ENCODE measurements around the gene ANKRD33. TPM values are rescaled to one million over a fixed set of nuclear protein-coding genes. Genes with fewer than 3 reads are reported as not detected.

Gene ANKRD33
- total RNA-seq, 1 donor from 2014 or later, result not detected

DNA sequence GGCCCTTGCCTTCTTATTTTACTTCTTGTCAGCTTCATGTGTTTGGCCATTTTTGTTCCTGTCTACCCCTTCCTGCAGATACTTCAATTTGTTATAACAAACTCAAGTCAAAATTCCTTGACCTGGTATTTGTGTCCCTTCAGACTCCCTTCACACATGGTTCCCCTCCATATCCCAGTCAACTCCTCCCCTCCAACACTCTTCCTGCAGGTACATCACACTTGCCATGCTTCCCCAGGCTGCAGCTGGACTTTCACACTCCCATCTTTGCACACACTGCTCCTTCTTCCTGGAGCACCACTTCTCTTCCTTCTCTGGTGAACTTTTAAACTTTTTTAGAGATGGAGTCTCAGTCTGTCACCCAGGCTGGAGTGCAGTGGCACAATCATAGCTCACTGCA lies 20.5 kb upstream of the ANKRD33 start:
- intact Hi-C loops (cut with micrococcal nuclease), result no loop called here
- DNase-seq, result no peak
- peaks cover 77% of the 10 kb centered on the region for H3K27me3 ChIP-seq (ENCODE audit: low read depth)
- H3K36me3 ChIP-seq, result no peaks in the 10 kb centered on the region
- TF ChIP-seq, protein P1, sequence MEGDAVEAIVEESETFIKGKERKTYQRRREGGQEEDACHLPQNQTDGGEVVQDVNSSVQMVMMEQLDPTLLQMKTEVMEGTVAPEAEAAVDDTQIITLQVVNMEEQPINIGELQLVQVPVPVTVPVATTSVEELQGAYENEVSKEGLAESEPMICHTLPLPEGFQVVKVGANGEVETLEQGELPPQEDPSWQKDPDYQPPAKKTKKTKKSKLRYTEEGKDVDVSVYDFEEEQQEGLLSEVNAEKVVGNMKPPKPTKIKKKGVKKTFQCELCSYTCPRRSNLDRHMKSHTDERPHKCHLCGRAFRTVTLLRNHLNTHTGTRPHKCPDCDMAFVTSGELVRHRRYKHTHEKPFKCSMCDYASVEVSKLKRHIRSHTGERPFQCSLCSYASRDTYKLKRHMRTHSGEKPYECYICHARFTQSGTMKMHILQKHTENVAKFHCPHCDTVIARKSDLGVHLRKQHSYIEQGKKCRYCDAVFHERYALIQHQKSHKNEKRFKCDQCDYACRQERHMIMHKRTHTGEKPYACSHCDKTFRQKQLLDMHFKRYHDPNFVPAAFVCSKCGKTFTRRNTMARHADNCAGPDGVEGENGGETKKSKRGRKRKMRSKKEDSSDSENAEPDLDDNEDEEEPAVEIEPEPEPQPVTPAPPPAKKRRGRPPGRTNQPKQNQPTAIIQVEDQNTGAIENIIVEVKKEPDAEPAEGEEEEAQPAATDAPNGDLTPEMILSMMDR (IDR thresholded peaks at IDR 0.05; ENCODE audit: borderline replicate concordance), result no peak
- no peak overlapping the region for H3K4me3 ChIP-seq
- H3K4me1 ChIP-seq, result peaks cover 29% of the 10 kb centered on the region
- H3K9me3 ChIP-seq (replicated peaks), result no peaks in the 10 kb centered on the region
- no peak overlapping the region for H3K27ac ChIP-seq (replicated peaks)

DNA sequence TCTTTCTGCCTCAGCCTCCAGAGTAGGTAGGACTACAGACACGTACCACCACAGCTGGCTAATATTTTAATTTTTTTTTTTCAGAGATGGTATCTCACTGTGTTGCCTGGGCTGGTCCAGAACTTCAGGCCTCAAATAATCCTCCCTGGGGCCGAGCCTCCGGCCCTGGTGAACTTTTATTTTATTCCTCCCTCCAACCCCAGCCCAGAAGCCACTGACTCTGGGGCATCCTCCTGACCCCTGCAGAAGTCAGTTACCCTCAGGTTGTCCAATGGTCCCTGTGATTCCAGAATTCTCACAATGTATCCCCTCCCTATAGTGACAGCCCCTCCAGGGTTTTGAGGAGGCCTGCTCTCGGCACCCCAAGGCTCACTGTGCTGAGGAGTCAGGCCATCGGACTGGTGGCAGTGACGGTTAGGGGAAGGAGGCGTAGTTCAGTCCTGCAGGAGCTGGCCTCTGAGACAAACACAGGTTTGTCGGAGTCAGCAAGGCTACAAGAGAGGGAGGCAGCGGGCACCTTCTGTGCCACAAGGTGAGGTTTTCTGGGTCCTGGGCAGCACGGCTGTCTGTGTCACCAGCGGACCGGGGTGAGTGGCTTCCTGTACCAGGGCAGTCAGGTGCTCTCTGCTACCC lies 20.0 kb upstream of the ANKRD33 start:
- H3K4me3 ChIP-seq, result no peak overlapping the region
- intact Hi-C loops (cut with micrococcal nuclease), result no loop called here
- H3K4me1 ChIP-seq, result peaks cover 29% of the 10 kb centered on the region
- TF ChIP-seq, protein P1 (IDR thresholded peaks at IDR 0.05; ENCODE audit: borderline replicate concordance), result no peak
- H3K9me3 ChIP-seq (replicated peaks), result no peaks in the 10 kb centered on the region
- H3K36me3 ChIP-seq, result no peaks in the 10 kb centered on the region
- no peak overlapping the region for H3K27ac ChIP-seq (replicated peaks)
- H3K27me3 ChIP-seq (ENCODE audit: low read depth), result peaks cover 72% of the 10 kb centered on the region
- no peak for DNase-seq

DNA sequence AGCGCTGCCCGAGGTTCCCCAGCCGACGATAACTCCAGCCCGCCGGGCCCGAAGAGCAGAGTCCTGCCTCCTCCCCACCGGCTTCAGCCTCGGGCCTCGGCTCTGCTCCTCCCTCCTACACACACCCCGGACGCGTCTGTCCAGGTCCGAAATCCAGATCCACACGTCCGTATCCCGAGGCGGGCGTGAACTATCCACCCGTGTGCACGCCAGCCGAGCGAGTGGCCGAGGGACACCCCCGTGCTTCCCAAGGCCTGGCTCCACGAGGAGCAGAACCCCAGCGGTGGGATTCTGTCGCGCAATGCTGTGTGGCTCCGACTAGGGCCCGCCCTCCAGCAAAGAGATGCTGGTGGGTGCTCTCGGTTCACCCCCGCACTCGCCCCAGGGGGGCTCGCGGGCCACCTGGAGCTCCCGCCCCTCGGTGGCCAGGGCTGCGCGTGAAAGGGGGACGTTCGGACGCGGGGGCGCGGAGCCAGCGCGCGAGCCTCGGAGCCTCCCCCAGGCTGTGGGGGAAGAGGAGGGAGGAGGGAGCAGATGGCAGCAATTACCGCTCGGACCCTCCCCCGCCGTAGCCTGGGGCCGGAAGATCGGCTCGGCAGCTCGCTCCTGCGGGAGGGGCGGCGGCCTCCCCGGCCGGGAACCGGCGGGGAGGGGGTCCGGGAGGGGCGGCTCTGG lies 18.9 kb upstream of the ANKRD33 start:
- H3K4me3 ChIP-seq, result peak overlapping the region; percentile 67
- no peak overlapping the region for H3K27ac ChIP-seq (replicated peaks)
- H3K4me1 ChIP-seq, result peaks cover 23% of the 10 kb centered on the region
- TF ChIP-seq, protein P1 (IDR thresholded peaks at IDR 0.05; ENCODE audit: borderline replicate concordance), result no peak
- peaks cover 61% of the 10 kb centered on the region for H3K27me3 ChIP-seq (ENCODE audit: low read depth)
- intact Hi-C loops (cut with micrococcal nuclease), result no loop called here
- DNase-seq, result no peak
- H3K9me3 ChIP-seq (replicated peaks), result no peaks in the 10 kb centered on the region
- H3K36me3 ChIP-seq, result no peaks in the 10 kb centered on the region

DNA sequence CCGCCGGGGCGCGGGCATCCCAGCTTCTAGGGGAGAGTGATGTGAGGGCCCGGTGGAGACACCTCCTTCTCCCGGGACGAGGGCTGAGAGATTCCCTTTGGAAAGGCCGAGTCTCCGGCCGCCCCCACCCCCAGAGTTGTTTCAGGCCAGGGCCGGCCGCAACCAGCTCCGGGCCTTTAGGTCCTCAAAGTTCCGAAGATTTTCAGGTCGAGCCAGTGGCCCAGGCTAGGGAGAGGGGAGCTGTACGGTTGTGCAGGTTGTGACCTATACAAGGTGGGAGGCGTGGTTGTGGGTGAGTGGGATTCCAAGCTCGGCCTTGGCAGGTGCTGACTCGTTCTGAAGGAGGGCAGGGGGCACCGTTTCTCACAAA lies 18.4 kb upstream of the ANKRD33 start:
- TF ChIP-seq, protein P1 (IDR thresholded peaks at IDR 0.05; ENCODE audit: borderline replicate concordance), result no peak
- intact Hi-C loops (cut with micrococcal nuclease), result no loop called here

DNA sequence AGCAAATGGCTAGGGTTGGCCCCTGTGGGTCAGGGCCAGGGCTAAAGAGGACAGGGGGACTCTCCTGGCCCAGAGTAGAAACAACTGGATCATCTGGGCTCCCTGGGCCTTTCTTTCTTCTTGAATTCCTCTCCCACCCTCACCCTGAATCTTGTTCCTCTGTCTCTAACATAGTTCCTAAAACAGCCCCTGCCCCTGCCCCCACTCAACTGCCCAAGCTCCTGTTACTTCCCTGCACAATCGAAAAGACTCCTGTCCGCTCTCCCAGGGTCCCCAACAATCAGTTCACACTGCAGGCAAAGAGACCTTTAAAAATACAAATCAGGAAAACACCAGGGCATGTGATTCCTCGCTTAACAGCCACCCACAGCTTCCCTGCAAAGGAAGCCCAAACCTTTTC lies 18.0 kb upstream of the ANKRD33 start:
- Histone ChIP-seq H3K9me3 (replicated peaks) (no peaks in the 10 kb centered on the region), H3K27me3 (ENCODE audit: low read depth) (peaks cover 52% of the 10 kb centered on the region), H3K4me3 (peak overlapping the region; percentile 67), H3K36me3 (no peaks in the 10 kb centered on the region), H3K4me1 (peaks cover 13% of the 10 kb centered on the region), H3K27ac (replicated peaks) (no peak overlapping the region)
- TF ChIP-seq, protein P1 (IDR thresholded peaks at IDR 0.05; ENCODE audit: borderline replicate concordance), result no peak
- DNase-seq, result no peak
- intact Hi-C loops (cut with micrococcal nuclease), result no loop called here

More for the DNA sequence above, 18.4 kb upstream of the ANKRD33 start:
- H3K27me3 ChIP-seq (ENCODE audit: low read depth), result peaks cover 56% of the 10 kb centered on the region
- DNase-seq, result no peak
- H3K4me1 ChIP-seq, result peaks cover 17% of the 10 kb centered on the region
- peak overlapping the region; percentile 67 for H3K4me3 ChIP-seq
- no peaks in the 10 kb centered on the region for H3K9me3 ChIP-seq (replicated peaks)
- no peaks in the 10 kb centered on the region for H3K36me3 ChIP-seq
- no peak overlapping the region for H3K27ac ChIP-seq (replicated peaks)
